Measurements from ENCODE around the gene GLP1R.

- TF ChIP-seq BHLHE40 (IDR thresholded peaks at IDR 0.05; ENCODE audit: borderline replicate concordance) (no peak), ARNT (IDR thresholded peaks at IDR 0.05) (no peak), FOXA1 (IDR thresholded peaks at IDR 0.05) (no peak), FOXK2 (IDR thresholded peaks at IDR 0.05) (no peak), ELF4 (IDR thresholded peaks at IDR 0.05) (no peak)
Measured at GRCh38 chr6:39080246-39080875, 31.8 kb downstream of the GLP1R start.
